ENCODE measurements around the gene OR8B2.

GRCh38 chr11:124402326-124402922, 18.1 kb upstream of the OR8B2 start:
- TF ChIP-seq FOXM1 (IDR thresholded peaks at IDR 0.05; ENCODE audit: borderline replicate concordance): no peak
- no peak for TF ChIP-seq SUZ12 (IDR thresholded peaks at IDR 0.05)
- no peak for TF ChIP-seq CTBP1 (IDR thresholded peaks at IDR 0.05; ENCODE audit: borderline replicate concordance)
- no peak for TF ChIP-seq ZNF384 (IDR thresholded peaks at IDR 0.05)
- TF ChIP-seq SP1 (IDR thresholded peaks at IDR 0.05): no peak
- TF ChIP-seq ARNT (IDR thresholded peaks at IDR 0.05): no peak
